ENCODE data around the gene NFIA. TPM values are rescaled to one million over a fixed set of nuclear protein-coding genes. Genes with fewer than 3 reads are reported as not detected.
A peak's percentile ranks its signal among the peaks of the same experiment; 100 is the strongest.

NFIA gene
- total and polyA plus RNA-seq, 9 of the 15 experiments (the other 6 are each of a cell fraction or from before 2014, with no cell fraction given), result 5.3 to 24.9 (median 9.8) TPM

DNA sequence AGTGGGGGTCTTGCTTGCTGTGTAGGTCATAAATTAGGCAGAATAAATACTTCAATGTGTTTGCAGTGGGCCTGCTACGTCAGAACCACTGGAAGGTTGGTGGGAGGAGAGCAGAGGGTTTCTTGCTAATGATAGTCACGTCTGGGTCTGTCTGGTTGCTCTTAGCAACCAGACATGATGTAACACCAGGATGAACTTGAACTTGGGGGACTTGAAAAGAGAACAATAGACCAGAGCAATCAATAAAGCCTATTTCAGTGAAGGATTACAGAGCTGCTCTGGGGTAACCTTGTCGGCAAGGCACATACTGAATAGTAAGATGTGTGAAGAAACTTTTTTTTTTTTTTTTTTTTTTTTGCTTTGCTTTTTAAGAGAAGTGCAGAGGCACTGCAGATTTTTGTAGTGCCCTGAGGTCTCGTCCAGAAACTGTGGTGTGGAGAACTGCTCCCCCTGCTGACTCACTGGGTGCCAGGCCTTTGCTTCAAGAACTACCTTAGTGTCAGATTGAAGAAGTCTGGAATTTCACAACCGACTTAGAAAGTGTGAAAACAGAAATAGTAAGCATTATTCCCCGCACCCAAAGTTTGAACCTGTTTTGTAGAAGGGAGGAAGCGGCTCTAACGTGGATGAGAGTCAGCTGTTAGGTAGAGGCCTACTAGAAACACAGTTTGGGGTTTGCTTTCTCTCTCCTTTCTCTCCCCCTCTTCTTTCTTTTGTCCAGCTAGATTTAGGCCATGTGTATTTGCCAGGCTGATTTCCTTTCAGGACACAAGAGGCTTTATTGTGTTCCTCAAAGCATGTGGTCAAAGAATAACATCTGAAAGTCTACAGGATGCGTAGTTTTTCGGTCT is 371.0 kb downstream of the NFIA start (continued):
- TF ChIP-seq, protein P1, sequence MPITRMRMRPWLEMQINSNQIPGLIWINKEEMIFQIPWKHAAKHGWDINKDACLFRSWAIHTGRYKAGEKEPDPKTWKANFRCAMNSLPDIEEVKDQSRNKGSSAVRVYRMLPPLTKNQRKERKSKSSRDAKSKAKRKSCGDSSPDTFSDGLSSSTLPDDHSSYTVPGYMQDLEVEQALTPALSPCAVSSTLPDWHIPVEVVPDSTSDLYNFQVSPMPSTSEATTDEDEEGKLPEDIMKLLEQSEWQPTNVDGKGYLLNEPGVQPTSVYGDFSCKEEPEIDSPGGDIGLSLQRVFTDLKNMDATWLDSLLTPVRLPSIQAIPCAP (CRISPR knock-in tag; IDR thresholded peaks at IDR 0.05; ENCODE audit: borderline replicate concordance), result no peak
- TF ChIP-seq POLR3A (IDR thresholded peaks at IDR 0.05; ENCODE audit: borderline replicate concordance, extremely low read depth, insufficient read depth, insufficient read length) (no peak), ZC3H8 (IDR thresholded peaks at IDR 0.05) (no peak), SIX5 (IDR thresholded peaks at IDR 0.05; ENCODE audit: borderline replicate concordance in 1 of 2, insufficient read depth in 1 of 2, low read depth in 1 of 2, low read length in 2 of 2) (no peak), STAT5B (CRISPR knock-in tag; IDR thresholded peaks at IDR 0.05) (no peak), PHTF2 (CRISPR knock-in tag; IDR thresholded peaks at IDR 0.05) (no peak), NEUROD1 (IDR thresholded peaks at IDR 0.05; ENCODE audit: borderline replicate concordance, low read depth, low read length, partially characterized antibody) (no peak), ARNT (IDR thresholded peaks at IDR 0.05) (peak; percentile 33 to 40; a peak in 1 of 4 replicates), PTRF (tag; IDR thresholded peaks at IDR 0.05) (no peak), ESRRB (CRISPR knock-in tag; IDR thresholded peaks at IDR 0.05; ENCODE audit: borderline replicate concordance) (no peak), NR4A1 (CRISPR knock-in tag; IDR thresholded peaks at IDR 0.05) (no peak), NR4A1 (tag; IDR thresholded peaks at IDR 0.05) (no peak), RCOR1 (IDR thresholded peaks at IDR 0.05; ENCODE audit: borderline replicate concordance in 1 of 2, low read depth in 2 of 2, low read length in 2 of 2) (no peak), NCOA6 (IDR thresholded peaks at IDR 0.05) (no peak), TFAM (CRISPR knock-in tag; conservative IDR thresholded peaks at IDR 0.05) (no peak), ZNF263 (CRISPR knock-in tag; IDR thresholded peaks at IDR 0.05; ENCODE audit: borderline replicate concordance) (no peak), CCAR2 (IDR thresholded peaks at IDR 0.05; ENCODE audit: low read depth, low read length) (no peak), KAT7 (CRISPR knock-in tag; IDR thresholded peaks at IDR 0.05; ENCODE audit: borderline replicate concordance) (no peak), TGIF2 (CRISPR knock-in tag; IDR thresholded peaks at IDR 0.05) (no peak), GATAD2B (IDR thresholded peaks at IDR 0.05; ENCODE audit: borderline replicate concordance) (no peak)
- TF ChIP-seq, protein P2, sequence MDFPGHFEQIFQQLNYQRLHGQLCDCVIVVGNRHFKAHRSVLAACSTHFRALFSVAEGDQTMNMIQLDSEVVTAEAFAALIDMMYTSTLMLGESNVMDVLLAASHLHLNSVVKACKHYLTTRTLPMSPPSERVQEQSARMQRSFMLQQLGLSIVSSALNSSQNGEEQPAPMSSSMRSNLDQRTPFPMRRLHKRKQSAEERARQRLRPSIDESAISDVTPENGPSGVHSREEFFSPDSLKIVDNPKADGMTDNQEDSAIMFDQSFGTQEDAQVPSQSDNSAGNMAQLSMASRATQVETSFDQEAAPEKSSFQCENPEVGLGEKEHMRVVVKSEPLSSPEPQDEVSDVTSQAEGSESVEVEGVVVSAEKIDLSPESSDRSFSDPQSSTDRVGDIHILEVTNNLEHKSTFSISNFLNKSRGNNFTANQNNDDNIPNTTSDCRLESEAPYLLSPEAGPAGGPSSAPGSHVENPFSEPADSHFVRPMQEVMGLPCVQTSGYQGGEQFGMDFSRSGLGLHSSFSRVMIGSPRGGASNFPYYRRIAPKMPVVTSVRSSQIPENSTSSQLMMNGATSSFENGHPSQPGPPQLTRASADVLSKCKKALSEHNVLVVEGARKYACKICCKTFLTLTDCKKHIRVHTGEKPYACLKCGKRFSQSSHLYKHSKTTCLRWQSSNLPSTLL (IDR thresholded peaks at IDR 0.05), result no peak
- TF ChIP-seq, protein P3, sequence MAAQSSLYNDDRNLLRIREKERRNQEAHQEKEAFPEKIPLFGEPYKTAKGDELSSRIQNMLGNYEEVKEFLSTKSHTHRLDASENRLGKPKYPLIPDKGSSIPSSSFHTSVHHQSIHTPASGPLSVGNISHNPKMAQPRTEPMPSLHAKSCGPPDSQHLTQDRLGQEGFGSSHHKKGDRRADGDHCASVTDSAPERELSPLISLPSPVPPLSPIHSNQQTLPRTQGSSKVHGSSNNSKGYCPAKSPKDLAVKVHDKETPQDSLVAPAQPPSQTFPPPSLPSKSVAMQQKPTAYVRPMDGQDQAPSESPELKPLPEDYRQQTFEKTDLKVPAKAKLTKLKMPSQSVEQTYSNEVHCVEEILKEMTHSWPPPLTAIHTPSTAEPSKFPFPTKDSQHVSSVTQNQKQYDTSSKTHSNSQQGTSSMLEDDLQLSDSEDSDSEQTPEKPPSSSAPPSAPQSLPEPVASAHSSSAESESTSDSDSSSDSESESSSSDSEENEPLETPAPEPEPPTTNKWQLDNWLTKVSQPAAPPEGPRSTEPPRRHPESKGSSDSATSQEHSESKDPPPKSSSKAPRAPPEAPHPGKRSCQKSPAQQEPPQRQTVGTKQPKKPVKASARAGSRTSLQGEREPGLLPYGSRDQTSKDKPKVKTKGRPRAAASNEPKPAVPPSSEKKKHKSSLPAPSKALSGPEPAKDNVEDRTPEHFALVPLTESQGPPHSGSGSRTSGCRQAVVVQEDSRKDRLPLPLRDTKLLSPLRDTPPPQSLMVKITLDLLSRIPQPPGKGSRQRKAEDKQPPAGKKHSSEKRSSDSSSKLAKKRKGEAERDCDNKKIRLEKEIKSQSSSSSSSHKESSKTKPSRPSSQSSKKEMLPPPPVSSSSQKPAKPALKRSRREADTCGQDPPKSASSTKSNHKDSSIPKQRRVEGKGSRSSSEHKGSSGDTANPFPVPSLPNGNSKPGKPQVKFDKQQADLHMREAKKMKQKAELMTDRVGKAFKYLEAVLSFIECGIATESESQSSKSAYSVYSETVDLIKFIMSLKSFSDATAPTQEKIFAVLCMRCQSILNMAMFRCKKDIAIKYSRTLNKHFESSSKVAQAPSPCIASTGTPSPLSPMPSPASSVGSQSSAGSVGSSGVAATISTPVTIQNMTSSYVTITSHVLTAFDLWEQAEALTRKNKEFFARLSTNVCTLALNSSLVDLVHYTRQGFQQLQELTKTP (IDR thresholded peaks at IDR 0.05; ENCODE audit: low read depth in 1 of 2, partially characterized antibody in 2 of 2), result peak in 1 of 2 experiments; percentile 79
